Common myeloid progenitor, CD34-positive (primary cell): ENCODE measurements around the gene RPS6KL1.

Experiments used
- CTCF ChIA-PET: fragments of 350-600 bp; sonication (Branson Sonifier 250); formaldehyde crosslinking; loops from one replicate; lab custom pipeline; 2021; ENCODE audit warnings: antibody characterized with exemption; lab: Charles Lee
- POLR2A ChIA-PET: fragments of 350-600 bp; sonication (Branson Sonifier 250); formaldehyde crosslinking; loops from one replicate; lab custom pipeline; 2021; ENCODE audit warnings: antibody characterized with exemption; lab: Charles Lee
- DNase-seq, 3 donors: peaks; one replicate each; pipeline versions ENCODE4 v3.0.0 to v3.0.0-alpha.2; 2013
- H3K27ac ChIP-seq, 2 experiments: 1 replicate in 1 of 2; 2 replicates in 1 of 2; pipeline ENCODE4 v1.7.0; 2013; ENCODE audit warnings: inconsistent platforms in 2 of 2, low read length in 2 of 2, mild to moderate bottlenecking in 2 of 2, low read depth in 1 of 2, moderate library complexity in 1 of 2; ENCODE audit not compliant: severe bottlenecking in 2 of 2, insufficient read depth in 1 of 2, poor library complexity in 1 of 2
- H3K27me3 ChIP-seq, 5 experiments: replicated peaks in 2 of 5; 1 replicate in 3 of 5; 2 replicates in 2 of 5; pipeline versions ENCODE4 v1.6.1 to v1.7.0; 2013; ENCODE audit warnings: low read length in 4 of 5, mild to moderate bottlenecking in 2 of 5, moderate library complexity in 2 of 5, inconsistent platforms in 1 of 5; ENCODE audit not compliant: insufficient read depth in 5 of 5, control insufficient read depth in 4 of 5
- H3K36me3 ChIP-seq, 4 experiments: 1 replicate in 2 of 4; 2 replicates in 2 of 4; pipeline versions ENCODE4 v1.6.1 to v1.7.0; 2013; ENCODE audit warnings: low read length in 3 of 4, control low read depth in 1 of 4, mild to moderate bottlenecking in 1 of 4; ENCODE audit not compliant: control insufficient read depth in 4 of 4, insufficient read depth in 4 of 4
- H3K4me1 ChIP-seq, 4 experiments: 1 replicate in 3 of 4; 2 replicates in 1 of 4; pipeline versions ENCODE4 v1.6.1 to v1.7.1; 2013; ENCODE audit warnings: low read length in 3 of 4, mild to moderate bottlenecking in 3 of 4, control low read depth in 1 of 4, inconsistent platforms in 1 of 4, moderate library complexity in 1 of 4; ENCODE audit not compliant: control insufficient read depth in 4 of 4, insufficient read depth in 4 of 4; ENCODE audit errors: control extremely low read depth in 1 of 4
- H3K4me3 ChIP-seq, 7 experiments: 1 replicate in 4 of 7; 2 replicates in 3 of 7; pipeline versions ENCODE4 v1.5.1 to v1.7.0; 2013; ENCODE audit warnings: mild to moderate bottlenecking in 7 of 7, low read length in 6 of 7, moderate library complexity in 6 of 7, inconsistent platforms in 2 of 7, low read depth in 2 of 7, control low read depth in 1 of 7; ENCODE audit not compliant: insufficient read depth in 4 of 7, control insufficient read depth in 1 of 7; ENCODE audit errors: extremely low read depth in 1 of 7
- H3K9me3 ChIP-seq, 5 experiments: 1 replicate in 4 of 5; 2 replicates in 1 of 5; pipeline versions ENCODE4 v1.6.1 to v1.7.1; 2013; ENCODE audit warnings: low read length in 4 of 5, mild to moderate bottlenecking in 2 of 5, inconsistent platforms in 1 of 5, low read depth in 1 of 5, moderate library complexity in 1 of 5; ENCODE audit not compliant: control insufficient read depth in 4 of 5, insufficient read depth in 2 of 5; ENCODE audit errors: control extremely low read depth in 1 of 5
- WGBS: methylation state at CpG from one replicate; pipeline ENCODE4 v1.1.5; 2013; ENCODE audit not compliant: insufficient coverage; 5-methylcytosine and 5-hydroxymethylcytosine counted together

The RPS6KL1 gene

DNA sequence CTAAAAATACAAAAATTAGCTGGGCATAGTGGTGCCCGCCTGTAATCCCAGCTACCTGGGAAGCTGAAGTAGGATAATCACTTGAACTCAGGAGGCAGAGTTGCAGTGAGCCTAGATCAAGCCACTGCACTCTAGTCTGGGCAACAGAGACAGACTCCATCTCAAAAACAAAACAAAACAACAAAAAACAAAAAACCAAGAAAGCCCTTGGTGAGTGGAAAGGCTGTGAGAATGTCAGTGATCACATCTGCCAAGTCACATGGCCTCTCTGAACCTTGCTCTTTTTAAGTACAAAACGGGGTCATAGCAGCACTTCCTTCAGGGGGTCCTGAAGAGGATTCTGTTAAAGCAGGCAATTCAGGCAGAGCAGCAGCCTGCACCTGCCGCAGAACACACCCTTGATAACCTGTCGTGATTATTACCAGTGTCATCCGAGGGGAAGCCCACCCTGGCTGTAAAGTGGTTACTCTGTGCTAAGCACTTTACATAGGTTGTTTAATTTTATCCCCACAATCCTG lies 9.6 kb downstream of the RPS6KL1 start:
- Histone ChIP-seq H3K27me3 (no peaks in the 10 kb centered on the region), H3K4me3 (no peak overlapping the region), H3K4me1 (no peaks in the 10 kb centered on the region), H3K27ac (no peak overlapping the region), H3K36me3 (no peaks in the 10 kb centered on the region), H3K9me3 (no peaks in the 10 kb centered on the region)
- DNase-seq = no peak
- 88% methylated on average over 2 of the region's 5 CpGs for WGBS
- ChIA-PET POLR2A (no interaction called here), CTCF (interaction anchor here (1.0 to 9.6 kb wide), 4 partner anchors 20 to 175 kb away, joined by 3 to 498 read pairs (median 116); no protein-coding TSS in a partner anchor)

- ChIA-PET CTCF (interaction anchor here (1.0 to 9.6 kb wide), 4 partner anchors 20 to 176 kb away, joined by 3 to 498 read pairs (median 116); no protein-coding TSS in a partner anchor), POLR2A (no interaction called here)
- Histone ChIP-seq H3K9me3 (no peaks in the 10 kb centered on the region), H3K27me3 (no peaks in the 10 kb centered on the region), H3K27ac (no peak overlapping the region), H3K4me1 (no peaks in the 10 kb centered on the region), H3K4me3 (no peak overlapping the region), H3K36me3 (no peaks in the 10 kb centered on the region)
- no peak for DNase-seq
- WGBS = 100% methylated on average over 5 of the region's 10 CpGs
Observed at GRCh38 chr14:74912801-74913200, 10.3 kb downstream of the RPS6KL1 start.

DNA sequence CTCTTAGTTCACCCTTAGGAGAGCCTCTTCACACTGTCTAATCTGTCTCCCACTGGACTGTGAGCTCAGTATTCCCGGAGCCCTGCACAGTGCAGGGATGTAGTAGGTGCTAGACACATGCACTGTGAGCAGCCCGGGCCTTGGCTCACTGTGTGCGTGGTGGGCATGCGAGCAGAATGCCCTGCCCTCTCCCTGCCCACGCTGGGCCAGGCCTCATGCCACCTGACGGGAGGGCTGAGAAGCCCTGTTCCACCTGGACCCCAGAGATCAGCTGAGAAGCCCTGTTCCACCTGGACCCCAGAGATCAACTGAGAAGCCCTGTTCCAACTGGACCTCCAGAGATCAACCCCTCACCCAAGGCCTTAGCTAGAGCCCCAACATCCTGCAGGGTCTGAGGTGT lies 10.9 kb downstream of the RPS6KL1 start:
- ChIA-PET CTCF (interaction anchor here (1.1 to 9.6 kb wide), 5 partner anchors 9 to 176 kb away, joined by 3 to 498 read pairs (median 86); no protein-coding TSS in a partner anchor), POLR2A (no interaction called here)
- Histone ChIP-seq H3K36me3 (no peaks in the 10 kb centered on the region), H3K27ac (no peak overlapping the region), H3K27me3 (no peaks in the 10 kb centered on the region), H3K4me3 (no peak overlapping the region), H3K4me1 (peaks cover 0 to 6% (median 5%) of the 10 kb centered on the region in 4 experiments), H3K9me3 (no peaks in the 10 kb centered on the region)
- DNase-seq = no peak
- WGBS = 100% methylated on average over 4 of the region's 6 CpGs

GRCh38 chr14:74911704-74912103 lies 11.4 kb downstream of the RPS6KL1 start:
- H3K9me3 ChIP-seq = no peaks in the 10 kb centered on the region
- WGBS = 88% methylated on average over 5 of the region's 5 CpGs
- ChIA-PET CTCF (interaction anchor here (1.1 to 9.6 kb wide), 5 partner anchors 9 to 177 kb away, joined by 3 to 498 read pairs (median 86); no protein-coding TSS in a partner anchor), POLR2A (no interaction called here)
- H3K27me3 ChIP-seq = no peaks in the 10 kb centered on the region
- no peak overlapping the region for H3K27ac ChIP-seq
- no peak for DNase-seq
- peaks cover 0 to 10% (median 9%) of the 10 kb centered on the region in 4 experiments for H3K4me1 ChIP-seq
- no peak overlapping the region for H3K4me3 ChIP-seq
- H3K36me3 ChIP-seq = peaks cover 0 to under 1% (median 0%) of the 10 kb centered on the region in 4 experiments

- Histone ChIP-seq H3K4me3 (no peak overlapping the region), H3K9me3 (no peaks in the 10 kb centered on the region), H3K27ac (no peak overlapping the region), H3K36me3 (peaks cover 0 to 5% (median 0%) of the 10 kb centered on the region in 4 experiments), H3K4me1 (peaks cover 0 to 14% (median 13%) of the 10 kb centered on the region in 4 experiments), H3K27me3 (no peaks in the 10 kb centered on the region)
- DNase-seq = no peak
- POLR2A ChIA-PET = no interaction called here
- 90% methylated on average over 2 of the region's 6 CpGs for WGBS
- CTCF ChIA-PET = interaction anchor here (1.1 to 9.6 kb wide), 5 partner anchors 10 to 177 kb away, joined by 3 to 498 read pairs (median 86); no protein-coding TSS in a partner anchor
Observed at GRCh38 chr14:74911221-74911620, 11.8 kb downstream of the RPS6KL1 start.

DNA sequence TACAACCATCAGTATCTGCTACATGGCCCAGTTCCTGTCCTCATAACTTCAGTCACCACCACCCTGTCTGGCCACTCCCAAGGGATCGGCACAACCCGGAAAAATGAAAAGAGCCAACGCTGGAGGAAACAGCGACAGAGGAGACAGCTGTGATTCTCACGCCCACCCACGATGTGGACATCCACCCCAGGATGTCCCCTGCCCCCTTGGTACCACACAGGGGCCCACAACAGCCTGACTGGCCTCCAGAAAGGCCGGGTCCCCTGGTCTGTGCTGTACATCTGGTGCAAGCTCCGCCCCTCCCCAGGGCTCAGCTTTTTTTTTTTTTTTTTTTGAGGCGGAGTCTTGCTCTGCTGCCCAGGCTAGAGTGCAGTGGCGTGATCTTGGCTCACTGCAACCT lies 12.5 kb downstream of the RPS6KL1 start:
- peaks cover 0 to 5% (median 0%) of the 10 kb centered on the region in 4 experiments for H3K36me3 ChIP-seq
- H3K9me3 ChIP-seq = no peaks in the 10 kb centered on the region
- ChIA-PET CTCF (interaction anchor here (1.4 to 9.6 kb wide), 4 partner anchors 10 to 178 kb away, joined by 3 to 498 read pairs (median 116); no protein-coding TSS in a partner anchor), POLR2A (no interaction called here)
- no peak for DNase-seq
- no peaks in the 10 kb centered on the region for H3K27me3 ChIP-seq
- H3K4me3 ChIP-seq = no peak overlapping the region
- 100% methylated on average over 3 of the region's 10 CpGs for WGBS
- peaks cover 0 to 19% (median 16%) of the 10 kb centered on the region in 4 experiments for H3K4me1 ChIP-seq
- H3K27ac ChIP-seq = no peak overlapping the region

DNA sequence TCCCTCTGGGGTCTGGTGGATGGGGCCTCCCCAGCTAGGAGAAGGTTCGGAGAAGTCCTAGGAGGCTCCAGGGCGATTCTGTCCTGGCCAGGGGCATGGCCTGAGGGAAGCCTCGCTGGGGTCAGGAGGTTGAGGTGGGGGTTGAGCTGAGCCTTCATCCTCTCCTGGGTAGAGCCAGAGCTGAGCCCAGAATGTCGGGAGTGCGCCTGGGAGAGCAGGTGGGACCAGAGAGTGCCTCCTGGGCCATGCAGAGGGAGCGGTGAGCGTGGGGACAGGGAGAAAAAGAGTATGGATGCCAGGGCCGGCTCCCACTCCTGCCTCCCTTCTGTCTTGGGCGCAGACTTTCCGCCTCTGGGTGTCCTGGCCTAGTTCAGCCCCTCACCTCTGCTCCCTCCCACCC lies 13.1 kb downstream of the RPS6KL1 start:
- Histone ChIP-seq H3K27ac (no peak overlapping the region), H3K4me3 (no peak overlapping the region), H3K36me3 (peaks cover 0 to 8% (median 2%) of the 10 kb centered on the region in 4 experiments), H3K4me1 (peaks cover 0 to 23% (median 17%) of the 10 kb centered on the region in 4 experiments), H3K9me3 (no peaks in the 10 kb centered on the region), H3K27me3 (no peaks in the 10 kb centered on the region)
- 100% methylated on average over 9 of the region's 10 CpGs for WGBS
- no peak for DNase-seq
- CTCF ChIA-PET = interaction anchor here (9.1 to 9.6 kb wide), 3 partner anchors 17 to 179 kb away, joined by 86 to 498 read pairs (median 145); no protein-coding TSS in a partner anchor
- POLR2A ChIA-PET = no interaction called here
